ENCODE results near the gene TMEM258.

TMEM258 gene

GRCh38 chr11:61784506-61784805, 7.9 kb downstream of the TMEM258 start:
- POLR2A ChIA-PET, result no interaction called here
- no peak for TF ChIP-seq CTCF (IDR thresholded peaks at IDR 0.05; ENCODE audit: control extremely low read depth, extremely low read depth, low read depth, missing control alignments)
- CTCF ChIA-PET, result interaction anchor here (1.0 to 2.0 kb wide), 6 partner anchors 8 to 324 kb away, joined by 3 to 8 read pairs (median 4); partner anchors contain the start of genes FEN1 and TMEM258
- DNase-seq (ENCODE audit: extremely low spot score), result no peak

GRCh38 chr11:61783717-61784505, 8.5 kb downstream of the TMEM258 start:
- DNase-seq (ENCODE audit: extremely low spot score), result no peak
- TF ChIP-seq CTCF (IDR thresholded peaks at IDR 0.05; ENCODE audit: control extremely low read depth, extremely low read depth, low read depth, missing control alignments), result no peak
- CTCF ChIA-PET, result interaction anchor here (1.0 to 2.0 kb wide), 6 partner anchors 8 to 324 kb away, joined by 3 to 8 read pairs (median 4); partner anchors contain the start of genes FEN1 and TMEM258
- POLR2A ChIA-PET, result no interaction called here

GRCh38 chr11:61782841-61783240, 9.6 kb downstream of the TMEM258 start:
- ChIA-PET POLR2A (no interaction called here), CTCF (interaction anchor here (0.9 to 5.1 kb wide), 6 partner anchors 7 to 266 kb away, joined by 3 to 31 read pairs (median 6); no protein-coding TSS in a partner anchor)
- no peak for DNase-seq (ENCODE audit: extremely low spot score)
- TF ChIP-seq CTCF (IDR thresholded peaks at IDR 0.05; ENCODE audit: control extremely low read depth, extremely low read depth, low read depth, missing control alignments), result no peak

GRCh38 chr11:61782299-61782698, 10.1 kb downstream of the TMEM258 start:
- no peak for DNase-seq (ENCODE audit: extremely low spot score)
- POLR2A ChIA-PET, result interaction anchor here (0.7 kb wide), 1 partner anchor 10 kb away, joined by 4 read pairs; no protein-coding TSS in a partner anchor
- CTCF ChIA-PET, result interaction anchor here (0.9 to 5.1 kb wide), 6 partner anchors 8 to 265 kb away, joined by 3 to 31 read pairs (median 6); no protein-coding TSS in a partner anchor
- no peak for TF ChIP-seq CTCF (IDR thresholded peaks at IDR 0.05; ENCODE audit: control extremely low read depth, extremely low read depth, low read depth, missing control alignments)

- POLR2A ChIA-PET, result no interaction called here
- TF ChIP-seq CTCF (IDR thresholded peaks at IDR 0.05; ENCODE audit: control extremely low read depth, extremely low read depth, low read depth, missing control alignments), result no peak
- CTCF ChIA-PET, result interaction anchor here (1.0 to 5.1 kb wide), 7 partner anchors 8 to 300 kb away, joined by 3 to 31 read pairs (median 9); no protein-coding TSS in a partner anchor
- DNase-seq (ENCODE audit: extremely low spot score), result no peak
These were observed 10.8 kb downstream of the TMEM258 start for GRCh38 chr11:61781585-61781984.

GRCh38 chr11:61780581-61781162, 11.7 kb downstream of the TMEM258 start:
- TF ChIP-seq CTCF (IDR thresholded peaks at IDR 0.05; ENCODE audit: control extremely low read depth, extremely low read depth, low read depth, missing control alignments), result no peak
- ChIA-PET CTCF (interaction anchor here (1.0 to 5.1 kb wide), 7 partner anchors 9 to 301 kb away, joined by 3 to 31 read pairs (median 4); no protein-coding TSS in a partner anchor), POLR2A (interaction anchor here (0.5 to 0.7 kb wide), 2 partner anchors 12 to 21 kb away, joined by 4 to 5 read pairs; partner anchors contain the start of gene FEN1)

More at GRCh38 chr11:61780581-61781162, 11.7 kb downstream of the TMEM258 start:
- no peak for DNase-seq (ENCODE audit: extremely low spot score)
